Gastroesophageal sphincter (tissue), 3 donors: ENCODE data around the gene FAM8A1.

Experiments
- EP300 ChIP-seq: sonication (generic); formaldehyde crosslinking; IDR thresholded peaks from one replicate; pipeline ENCODE4 v1.6.1; 2017; ENCODE audit warnings: antibody characterized with exemption, mild to moderate bottlenecking
- POLR2A ChIP-seq, 2 donors: fragments of 450-650 bp; IDR thresholded peaks; one replicate each; pipeline ENCODE4 v1.6.1; 2017; ENCODE audit warnings: antibody characterized with exemption in 2 of 2, mild to moderate bottlenecking in 2 of 2, moderate library complexity in 1 of 2
- POLR2AphosphoS5 ChIP-seq: sonication (generic); formaldehyde crosslinking; IDR thresholded peaks from one replicate; pipeline ENCODE4 v1.6.1; 2017; ENCODE audit warnings: antibody characterized with exemption
- TF ChIP-seq, protein P1 (sequence below), 4 experiments: fragments of 200-600 bp in 2 of 4; fragments of 450-650 bp in 2 of 4; sonication (generic) in 1 of 4; IDR thresholded peaks; one replicate each; pipeline ENCODE4 v1.5.1; 2017 to 2019; ENCODE audit warnings: antibody characterized with exemption in 4 of 4, mild to moderate bottlenecking in 2 of 4, moderate library complexity in 2 of 4

DNA sequence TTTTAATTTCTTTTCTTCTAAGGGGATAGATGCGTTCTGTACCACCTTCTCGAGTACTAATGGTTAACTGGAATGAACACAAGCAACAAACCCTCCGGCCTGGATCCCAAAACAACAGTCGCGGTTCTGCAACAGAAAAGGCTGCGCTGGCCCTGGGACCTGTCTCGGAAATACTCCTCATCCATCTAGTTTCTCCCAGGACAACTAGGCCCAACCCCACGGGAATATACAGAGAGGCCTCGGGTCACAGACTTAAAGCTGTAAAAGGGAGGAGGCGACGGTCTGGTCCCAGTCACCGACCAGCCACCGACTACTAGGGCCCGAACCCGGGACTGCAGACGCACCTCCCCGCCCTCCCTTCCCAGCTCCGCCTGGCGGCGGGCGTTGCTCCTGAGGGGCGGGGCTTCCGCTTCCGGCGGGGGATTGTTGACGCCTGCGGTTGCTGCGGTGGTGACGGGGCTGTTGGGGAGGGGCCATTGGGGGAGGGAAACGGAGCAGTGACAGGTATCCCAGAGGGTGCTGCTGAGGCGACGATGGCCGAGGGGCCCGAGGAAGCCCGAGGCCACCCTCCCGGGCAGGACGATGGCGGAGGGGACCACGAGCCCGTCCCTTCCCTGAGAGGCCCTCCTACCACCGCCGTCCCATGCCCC is at the start of gene FAM8A1:
- TF ChIP-seq, protein P1, sequence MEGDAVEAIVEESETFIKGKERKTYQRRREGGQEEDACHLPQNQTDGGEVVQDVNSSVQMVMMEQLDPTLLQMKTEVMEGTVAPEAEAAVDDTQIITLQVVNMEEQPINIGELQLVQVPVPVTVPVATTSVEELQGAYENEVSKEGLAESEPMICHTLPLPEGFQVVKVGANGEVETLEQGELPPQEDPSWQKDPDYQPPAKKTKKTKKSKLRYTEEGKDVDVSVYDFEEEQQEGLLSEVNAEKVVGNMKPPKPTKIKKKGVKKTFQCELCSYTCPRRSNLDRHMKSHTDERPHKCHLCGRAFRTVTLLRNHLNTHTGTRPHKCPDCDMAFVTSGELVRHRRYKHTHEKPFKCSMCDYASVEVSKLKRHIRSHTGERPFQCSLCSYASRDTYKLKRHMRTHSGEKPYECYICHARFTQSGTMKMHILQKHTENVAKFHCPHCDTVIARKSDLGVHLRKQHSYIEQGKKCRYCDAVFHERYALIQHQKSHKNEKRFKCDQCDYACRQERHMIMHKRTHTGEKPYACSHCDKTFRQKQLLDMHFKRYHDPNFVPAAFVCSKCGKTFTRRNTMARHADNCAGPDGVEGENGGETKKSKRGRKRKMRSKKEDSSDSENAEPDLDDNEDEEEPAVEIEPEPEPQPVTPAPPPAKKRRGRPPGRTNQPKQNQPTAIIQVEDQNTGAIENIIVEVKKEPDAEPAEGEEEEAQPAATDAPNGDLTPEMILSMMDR (IDR thresholded peaks at IDR 0.05) = peak; percentile 43 to 86 (median 71)
- TF ChIP-seq POLR2A (IDR thresholded peaks at IDR 0.05) = peak; percentile 68 to 80
- TF ChIP-seq POLR2AphosphoS5 = peak; percentile 86
- no peak for TF ChIP-seq EP300
